ENCODE measurements around the gene METRN. TPM values are rescaled to one million over a fixed set of nuclear protein-coding genes. Genes with fewer than 3 reads are reported as not detected.

Gene METRN
- total and polyA plus RNA-seq, 2 donors (not counting 1 experiment from before 2014, with no cell fraction given): 6.9 to 10.4 TPM

DNA sequence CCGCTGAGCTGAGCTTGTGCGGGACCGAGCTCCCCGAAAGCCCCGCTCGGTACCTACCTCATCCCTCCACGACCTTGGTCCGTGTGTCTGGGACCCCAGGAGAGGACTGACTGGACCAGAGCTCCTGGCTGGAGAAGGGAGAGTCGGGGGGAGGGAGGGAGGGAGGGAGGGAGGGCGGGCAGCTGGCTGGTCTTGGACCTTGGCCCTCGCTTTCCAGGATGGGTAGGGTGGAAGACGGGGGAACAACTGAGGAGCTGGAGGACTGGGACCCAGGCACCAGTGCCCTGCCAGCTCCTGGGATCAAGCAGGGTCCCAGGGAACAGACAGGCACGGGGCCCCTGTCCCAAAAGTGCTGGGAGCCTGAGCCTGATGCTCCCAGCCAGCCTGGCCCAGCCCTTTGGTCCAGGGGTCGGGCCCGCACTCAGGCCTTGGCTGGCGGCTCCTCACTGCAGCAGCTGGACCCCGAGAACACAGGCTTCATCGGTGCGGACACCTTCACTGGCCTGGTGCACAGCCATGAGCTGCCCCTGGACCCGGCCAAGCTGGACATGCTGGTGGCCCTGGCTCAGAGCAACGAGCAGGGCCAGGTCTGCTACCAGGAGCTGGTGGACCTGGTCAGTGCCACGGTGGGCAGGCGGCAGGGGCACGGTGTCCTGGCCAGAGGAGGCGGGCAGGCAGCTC lies 38.9 kb upstream of the METRN start:
- Histone ChIP-seq H3K4me3 (ENCODE audit: control extremely low read depth in 1 of 5, extremely low read depth in 1 of 5, insufficient read depth in 1 of 5, low read depth in 2 of 5, low read length in 4 of 5) (no peak overlapping the region), H3K9ac (ENCODE audit: low read length) (no peak overlapping the region), H3K4me2 (replicated peaks; ENCODE audit: low read depth, low read length, poor library complexity, severe bottlenecking) (peak overlapping the region; percentile 63), H3K9me3 (ENCODE audit: control extremely low read depth in 1 of 3, control insufficient read depth in 2 of 3, insufficient read depth in 1 of 3, low read length in 2 of 3) (peaks cover 0 to 7% (median 0%) of the 10 kb centered on the region in 3 donors), H3K36me3 (replicated peaks in 1 of 2; ENCODE audit: control extremely low read depth in 1 of 2, control insufficient read depth in 1 of 2, extremely low read depth in 1 of 2, insufficient read depth in 2 of 2, low read length in 1 of 2) (peaks cover 0 to 18% of the 10 kb centered on the region in 2 experiments), H3K27me3 (replicated peaks in 1 of 4; ENCODE audit: control extremely low read depth in 1 of 4, control insufficient read depth in 3 of 4, insufficient read depth in 4 of 4, low read length in 3 of 4) (peaks cover 0 to 25% (median 11%) of the 10 kb centered on the region in 4 experiments), H2AFZ (ENCODE audit: insufficient read depth, low read depth, low read length, poor library complexity, severe bottlenecking) (no peak overlapping the region), H3K79me2 (ENCODE audit: control insufficient read depth, insufficient read depth, low read length) (peaks cover 4% of the 10 kb centered on the region), H3K4me1 (ENCODE audit: control insufficient read depth in 2 of 2, insufficient read depth in 2 of 2, low read length in 2 of 2) (peaks cover 13 to 36% of the 10 kb centered on the region in 2 donors), H3K27ac (ENCODE audit: low read length in 2 of 2) (no peak overlapping the region), H4K20me1 (ENCODE audit: control insufficient read depth, insufficient read depth, low read length, poor library complexity, severe bottlenecking) (peaks cover 13% of the 10 kb centered on the region)
- intact Hi-C loops (cut with micrococcal nuclease): loop anchor here (5.0 kb wide), 1 partner anchor 1001 kb away; the partner anchor contains the start of gene JPT2
- no peak for ATAC-seq (ENCODE audit: low read depth)
- H3K27me3 Mint-ChIP-seq: peaks cover 6% of the 10 kb centered on the region
- DNase-seq: no peak
- 87% methylated on average over 15 of the region's 25 CpGs for WGBS (ENCODE audit: insufficient coverage)
- ChIA-PET POLR2A (interaction anchor here (0.6 kb wide), 1 partner anchor 82 kb away, joined by 4 read pairs; no protein-coding TSS in a partner anchor), CTCF (interaction anchor here (0.6 kb wide), 1 partner anchor 1148 kb away, joined by 3 read pairs; no protein-coding TSS in a partner anchor)
- no peak overlapping the region for H3K4me3 Mint-ChIP-seq
- no peaks in the 10 kb centered on the region for H3K9me3 Mint-ChIP-seq (ENCODE audit: insufficient read depth)
- TF ChIP-seq, protein P1, sequence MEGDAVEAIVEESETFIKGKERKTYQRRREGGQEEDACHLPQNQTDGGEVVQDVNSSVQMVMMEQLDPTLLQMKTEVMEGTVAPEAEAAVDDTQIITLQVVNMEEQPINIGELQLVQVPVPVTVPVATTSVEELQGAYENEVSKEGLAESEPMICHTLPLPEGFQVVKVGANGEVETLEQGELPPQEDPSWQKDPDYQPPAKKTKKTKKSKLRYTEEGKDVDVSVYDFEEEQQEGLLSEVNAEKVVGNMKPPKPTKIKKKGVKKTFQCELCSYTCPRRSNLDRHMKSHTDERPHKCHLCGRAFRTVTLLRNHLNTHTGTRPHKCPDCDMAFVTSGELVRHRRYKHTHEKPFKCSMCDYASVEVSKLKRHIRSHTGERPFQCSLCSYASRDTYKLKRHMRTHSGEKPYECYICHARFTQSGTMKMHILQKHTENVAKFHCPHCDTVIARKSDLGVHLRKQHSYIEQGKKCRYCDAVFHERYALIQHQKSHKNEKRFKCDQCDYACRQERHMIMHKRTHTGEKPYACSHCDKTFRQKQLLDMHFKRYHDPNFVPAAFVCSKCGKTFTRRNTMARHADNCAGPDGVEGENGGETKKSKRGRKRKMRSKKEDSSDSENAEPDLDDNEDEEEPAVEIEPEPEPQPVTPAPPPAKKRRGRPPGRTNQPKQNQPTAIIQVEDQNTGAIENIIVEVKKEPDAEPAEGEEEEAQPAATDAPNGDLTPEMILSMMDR (IDR thresholded peaks at IDR 0.05): no peak
- no peak for TF ChIP-seq EZH2 (IDR thresholded peaks at IDR 0.05; ENCODE audit: borderline replicate concordance, insufficient read depth, low read depth, low read length, poor library complexity, severe bottlenecking)
- no peak overlapping the region for H3K27ac Mint-ChIP-seq
- H3K4me1 Mint-ChIP-seq: peaks cover 26% of the 10 kb centered on the region

DNA sequence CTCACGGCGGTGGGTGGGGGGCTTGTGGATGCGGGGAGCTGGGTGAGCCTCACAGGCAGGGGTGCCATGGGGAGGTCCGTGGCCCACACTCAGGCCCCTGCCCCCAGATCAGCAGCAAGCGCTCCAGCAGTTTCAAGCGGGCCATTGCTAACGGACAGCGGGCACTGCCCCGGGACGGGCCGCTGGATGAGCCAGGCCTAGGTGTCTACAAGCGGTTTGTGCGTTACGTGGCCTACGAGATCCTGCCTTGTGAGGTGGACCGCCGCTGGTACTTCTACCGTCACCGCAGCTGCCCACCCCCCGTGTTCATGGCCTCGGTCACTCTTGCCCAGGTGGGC lies 38.4 kb upstream of the METRN start:
- Histone ChIP-seq H3K4me2 (replicated peaks; ENCODE audit: low read depth, low read length, poor library complexity, severe bottlenecking) (no peak overlapping the region), H2AFZ (ENCODE audit: insufficient read depth, low read depth, low read length, poor library complexity, severe bottlenecking) (no peak overlapping the region), H3K4me1 (ENCODE audit: control insufficient read depth in 2 of 2, insufficient read depth in 2 of 2, low read length in 2 of 2) (peaks cover 18 to 41% of the 10 kb centered on the region in 2 donors), H3K79me2 (ENCODE audit: control insufficient read depth, insufficient read depth, low read length) (peaks cover 9% of the 10 kb centered on the region), H3K9ac (ENCODE audit: low read length) (no peak overlapping the region), H3K4me3 (ENCODE audit: control extremely low read depth in 1 of 5, extremely low read depth in 1 of 5, insufficient read depth in 1 of 5, low read depth in 2 of 5, low read length in 4 of 5) (no peak overlapping the region), H3K9me3 (ENCODE audit: control extremely low read depth in 1 of 3, control insufficient read depth in 2 of 3, insufficient read depth in 1 of 3, low read length in 2 of 3) (peaks cover 0 to 7% (median 0%) of the 10 kb centered on the region in 3 donors), H3K27ac (ENCODE audit: low read length in 2 of 2) (no peak overlapping the region), H4K20me1 (ENCODE audit: control insufficient read depth, insufficient read depth, low read length, poor library complexity, severe bottlenecking) (peaks cover 13% of the 10 kb centered on the region), H3K36me3 (replicated peaks in 1 of 2; ENCODE audit: control extremely low read depth in 1 of 2, control insufficient read depth in 1 of 2, extremely low read depth in 1 of 2, insufficient read depth in 2 of 2, low read length in 1 of 2) (peaks cover 0 to 15% of the 10 kb centered on the region in 2 experiments), H3K27me3 (replicated peaks in 1 of 4; ENCODE audit: control extremely low read depth in 1 of 4, control insufficient read depth in 3 of 4, insufficient read depth in 4 of 4, low read length in 3 of 4) (peaks cover 0 to 25% (median 11%) of the 10 kb centered on the region in 4 experiments)
- CTCF ChIA-PET: no interaction called here
- Mint-ChIP-seq H3K9me3 (ENCODE audit: insufficient read depth) (no peaks in the 10 kb centered on the region), H3K27me3 (peaks cover 6% of the 10 kb centered on the region), H3K4me1 (peaks cover 31% of the 10 kb centered on the region), H3K4me3 (no peak overlapping the region), H3K27ac (no peak overlapping the region)
- TF ChIP-seq EZH2 (IDR thresholded peaks at IDR 0.05; ENCODE audit: borderline replicate concordance, insufficient read depth, low read depth, low read length, poor library complexity, severe bottlenecking): no peak
- TF ChIP-seq, protein P1 (IDR thresholded peaks at IDR 0.05): no peak
- 94% methylated on average over 21 of the region's 21 CpGs for WGBS (ENCODE audit: insufficient coverage)
- ATAC-seq (ENCODE audit: low read depth): no peak
- DNase-seq: no peak
- POLR2A ChIA-PET: no interaction called here
- intact Hi-C loops (cut with micrococcal nuclease): loop anchor here (5.0 kb wide), 1 partner anchor 1001 kb away; the partner anchor contains the start of gene JPT2
